GM21576 (cell line): ENCODE data around the gene TLL1.

Experiments
- ATAC-seq: cut with Tn5 transposase; IDR thresholded peaks from one replicate; pipeline ENCODE4 v1.9.1; 2021; ENCODE audit warnings: mild to moderate bottlenecking, moderate library complexity; ENCODE audit not compliant: unreplicated experiment

The TLL1 gene

GRCh38 chr4:165879641-165880040, 6.6 kb downstream of the TLL1 start:
- no peak for ATAC-seq

GRCh38 chr4:165894159-165894558, 21.1 kb downstream of the TLL1 start:
- no peak for ATAC-seq

GRCh38 chr4:165905405-165906027, 32.5 kb downstream of the TLL1 start:
- no peak for ATAC-seq

GRCh38 chr4:165906272-165906671, 33.2 kb downstream of the TLL1 start:
- ATAC-seq = no peak

GRCh38 chr4:165909947-165910346, 36.9 kb downstream of the TLL1 start:
- no peak for ATAC-seq

GRCh38 chr4:165915215-165915614, 42.2 kb downstream of the TLL1 start:
- ATAC-seq = no peak

- ATAC-seq = no peak
Measured at GRCh38 chr4:165921546-165921945, 48.5 kb downstream of the TLL1 start.

GRCh38 chr4:165922747-165923146, 49.7 kb downstream of the TLL1 start:
- no peak for ATAC-seq

- no peak for ATAC-seq
Measured at GRCh38 chr4:165926307-165926706, 53.3 kb downstream of the TLL1 start.

GRCh38 chr4:165927366-165927765, 54.3 kb downstream of the TLL1 start:
- no peak for ATAC-seq

- ATAC-seq = no peak
Measured at GRCh38 chr4:165927815-165928214, 54.8 kb downstream of the TLL1 start.

- ATAC-seq = no peak
Measured at GRCh38 chr4:165928601-165929000, 55.6 kb downstream of the TLL1 start.

GRCh38 chr4:165929662-165930061, 56.6 kb downstream of the TLL1 start:
- ATAC-seq = no peak

GRCh38 chr4:165931741-165932140, 58.7 kb downstream of the TLL1 start:
- no peak for ATAC-seq

- ATAC-seq = no peak
Measured at GRCh38 chr4:165944900-165945299, 71.9 kb downstream of the TLL1 start.

GRCh38 chr4:165945991-165946390, 73.0 kb downstream of the TLL1 start:
- ATAC-seq = no peak

- no peak for ATAC-seq
Measured at GRCh38 chr4:165947019-165947418, 74.0 kb downstream of the TLL1 start.

- ATAC-seq = no peak
Measured at GRCh38 chr4:165953181-165953580, 80.1 kb downstream of the TLL1 start.

GRCh38 chr4:165963621-165964020, 90.6 kb downstream of the TLL1 start:
- ATAC-seq = no peak

- no peak for ATAC-seq
Measured at GRCh38 chr4:165964591-165964990, 91.6 kb downstream of the TLL1 start.

GRCh38 chr4:165965503-165965902, 92.5 kb downstream of the TLL1 start:
- ATAC-seq = no peak

GRCh38 chr4:165966833-165967232, 93.8 kb downstream of the TLL1 start:
- no peak for ATAC-seq

- no peak for ATAC-seq
Measured at GRCh38 chr4:165967486-165967885, 94.4 kb downstream of the TLL1 start.
